ENCODE data around the gene DDIAS.
A peak's percentile ranks its signal among the peaks of the same experiment; 100 is the strongest.
"Not testable (repeated sequence)": the region's sequence is repeated elsewhere in the genome, so short reads cannot be mapped to it uniquely, and the experiment has no call there.

Gene DDIAS

DNA sequence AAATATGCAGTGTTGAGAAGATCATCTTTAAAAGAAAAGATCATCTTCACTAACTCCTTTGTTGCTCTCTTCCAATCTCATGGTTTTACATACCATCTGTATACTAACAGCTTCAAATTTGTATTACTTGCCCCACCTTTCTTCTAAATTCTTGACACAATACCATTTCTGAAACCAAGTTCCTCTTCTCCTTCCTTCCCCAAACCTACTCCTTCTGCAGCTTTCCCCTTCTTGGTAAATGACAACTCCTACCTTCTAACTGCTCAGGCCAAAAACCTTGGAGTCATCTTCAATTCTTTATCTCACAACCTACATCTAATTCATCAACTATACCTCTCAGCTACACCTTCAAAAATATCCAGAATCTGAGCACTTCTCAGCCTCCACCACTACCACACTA lies 10.6 kb upstream of the DDIAS start:
- DNase-seq (ENCODE audit: low spot score): no peak

- DNase-seq (ENCODE audit: low spot score): no peak
These were observed 8.8 kb upstream of the DDIAS start for GRCh38 chr11:82892611-82893169.

DNA sequence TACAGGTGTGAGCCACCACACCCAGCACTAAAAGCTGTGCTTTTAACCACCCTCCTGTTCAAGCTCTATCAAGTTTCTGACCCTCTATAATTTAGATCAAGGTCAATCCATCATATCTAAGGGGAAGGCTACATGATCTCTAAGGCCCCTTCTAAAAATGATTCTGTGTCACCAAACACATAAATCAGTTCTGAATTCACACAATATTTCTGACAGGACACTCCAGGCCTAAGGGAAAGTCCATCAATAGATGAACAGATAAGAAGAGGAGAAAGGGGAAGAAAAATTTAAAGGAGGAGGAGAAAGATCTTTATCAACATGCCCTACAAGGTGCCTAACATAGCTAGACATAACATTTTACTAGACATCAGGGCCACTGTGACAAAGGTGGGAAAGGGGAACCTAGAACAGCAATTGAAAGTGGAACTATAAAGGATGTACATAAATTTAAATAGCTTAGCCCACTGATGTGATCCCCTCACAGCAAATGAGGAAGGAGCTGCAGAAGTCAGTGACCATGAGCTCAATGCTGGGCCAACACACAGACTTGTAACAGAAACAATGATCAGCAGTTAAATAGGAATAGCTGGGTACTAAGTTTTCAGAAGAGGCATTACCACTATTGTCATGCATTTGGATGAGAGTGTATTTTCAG lies 6.0 kb upstream of the DDIAS start:
- no peak for DNase-seq (ENCODE audit: low spot score)

GRCh38 chr11:82896183-82896582 lies 5.4 kb upstream of the DDIAS start:
- DNase-seq (ENCODE audit: low spot score): no peak

- no peak for DNase-seq (ENCODE audit: low spot score)
These were observed 3.3 kb upstream of the DDIAS start for GRCh38 chr11:82898241-82898640.

GRCh38 chr11:82899186-82899820 lies 2.2 kb upstream of the DDIAS start:
- DNase-seq (ENCODE audit: low spot score): peak; percentile 22

DNA sequence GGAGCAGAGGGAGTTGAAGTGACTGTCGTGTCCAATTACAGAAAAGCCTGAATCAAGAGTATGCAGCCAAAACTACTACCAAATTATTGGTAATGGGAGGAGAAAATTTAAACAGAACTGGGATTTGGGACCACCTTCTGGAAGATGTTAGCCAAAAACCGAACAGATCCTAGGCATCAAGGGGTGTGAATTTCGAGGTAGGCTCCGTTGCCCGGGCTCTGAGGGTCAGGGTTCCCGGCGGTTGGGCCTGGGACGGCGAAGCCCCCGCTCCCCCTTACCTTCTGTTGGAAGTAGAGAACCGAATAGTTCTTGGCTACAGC lies 1.6 kb upstream of the DDIAS start:
- peak; percentile 20 for DNase-seq (ENCODE audit: low spot score)

GRCh38 chr11:82900277-82901164 lies 1.0 kb upstream of the DDIAS start, which contains the start of gene PRCP:
PRCP (minus strand) TSS chr11:82900430; CDS start chr11:82900402, 28 bp downstream.
- DNase-seq (ENCODE audit: low spot score): peak; percentile 96

- no peak for DNase-seq (ENCODE audit: low spot score)
These were observed 468 bp downstream of the DDIAS start for GRCh38 chr11:82901922-82902485.

GRCh38 chr11:82902880-82903279 lies 1.3 kb downstream of the DDIAS start:
- DNase-seq (ENCODE audit: low spot score): no peak

- no peak for DNase-seq (ENCODE audit: low spot score)
These were observed 2.5 kb downstream of the DDIAS start for GRCh38 chr11:82903843-82904586.

DNA sequence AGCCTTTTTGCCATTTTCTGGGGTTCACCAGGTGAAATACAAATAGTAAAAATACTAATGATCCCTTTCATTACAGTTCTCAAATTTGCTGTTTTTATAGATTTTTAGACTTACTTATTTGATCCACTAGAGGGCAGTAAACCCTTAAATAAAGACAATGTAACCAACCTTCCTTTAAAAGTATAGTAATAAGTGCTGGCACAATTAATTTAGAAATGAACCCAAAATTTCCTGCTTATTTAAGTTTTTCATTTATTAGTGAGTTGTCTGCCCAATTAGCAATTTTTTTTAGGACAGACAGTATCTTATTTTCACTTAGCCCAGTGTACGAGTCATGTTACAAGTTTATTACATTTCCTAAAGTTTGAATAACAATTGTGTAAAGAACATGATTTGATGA lies 4.7 kb downstream of the DDIAS start:
- DNase-seq (ENCODE audit: low spot score): peak; percentile 47

DNA sequence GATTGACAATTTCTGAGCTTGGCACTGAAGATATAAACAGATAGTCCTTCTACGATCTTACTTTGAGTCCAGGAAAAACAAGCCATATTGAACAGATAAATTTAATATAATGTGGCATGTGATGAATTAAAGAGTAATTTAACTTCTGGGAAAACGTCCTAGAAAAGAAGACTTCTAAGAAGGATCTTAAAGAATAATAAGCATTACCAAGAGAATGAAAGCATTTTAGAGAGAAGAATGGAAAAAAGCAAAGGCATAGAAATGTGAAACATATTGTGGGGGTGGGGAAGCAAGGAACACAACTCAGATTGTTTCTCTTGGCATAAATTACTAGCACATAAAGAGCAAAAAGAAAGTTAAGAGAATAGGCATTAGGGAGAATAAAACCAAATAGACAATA lies 5.4 kb downstream of the DDIAS start:
- no peak for DNase-seq (ENCODE audit: low spot score)

DNA sequence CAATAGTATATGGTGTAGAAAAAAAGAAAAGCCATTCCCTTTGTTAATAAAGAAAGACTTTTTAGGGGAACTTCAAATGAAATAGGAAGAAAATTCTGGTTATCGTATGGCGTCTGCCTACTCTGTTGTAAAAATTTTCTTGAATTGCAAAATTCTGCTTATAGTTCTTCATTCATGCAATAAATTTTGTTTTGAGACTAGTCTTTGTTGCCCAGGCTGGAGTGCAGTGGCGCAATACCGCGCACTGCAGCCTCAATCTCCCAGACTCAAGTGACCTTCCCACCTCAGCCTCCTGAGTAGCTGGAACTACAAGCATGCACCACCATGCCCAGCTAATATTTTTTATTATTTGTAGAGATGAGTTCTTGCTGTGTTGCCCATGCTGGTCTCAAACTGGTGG lies 5.8 kb downstream of the DDIAS start:
- DNase-seq (ENCODE audit: low spot score): no peak

DNA sequence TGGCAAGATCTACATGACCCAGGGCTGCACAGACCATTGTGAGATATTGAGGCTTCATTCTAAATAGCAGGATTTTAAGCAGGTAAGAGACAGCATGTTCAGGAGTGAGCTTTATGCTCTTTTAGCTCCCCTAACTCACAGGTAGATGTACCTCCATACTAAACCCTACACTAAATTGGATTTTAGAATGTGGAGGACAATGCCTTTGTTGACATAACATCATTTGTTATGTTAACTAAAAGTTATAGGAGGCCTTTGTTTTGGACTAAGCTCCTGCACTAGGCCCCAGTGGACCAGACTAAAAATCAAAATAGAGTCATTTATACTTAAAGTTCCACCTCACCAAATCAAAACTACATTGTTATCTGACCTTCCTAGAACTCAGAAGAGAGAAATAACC lies 6.8 kb downstream of the DDIAS start:
- no peak for DNase-seq (ENCODE audit: low spot score)

- DNase-seq (ENCODE audit: low spot score): no peak
These were observed 7.6 kb downstream of the DDIAS start for GRCh38 chr11:82909015-82909640.

- not testable (repeated sequence) for DNase-seq (ENCODE audit: low spot score)
These were observed 18.2 kb downstream of the DDIAS start for GRCh38 chr11:82919786-82920185.

- not testable (repeated sequence) for DNase-seq (ENCODE audit: low spot score)
These were observed 18.7 kb downstream of the DDIAS start for GRCh38 chr11:82920227-82920626.

DNA sequence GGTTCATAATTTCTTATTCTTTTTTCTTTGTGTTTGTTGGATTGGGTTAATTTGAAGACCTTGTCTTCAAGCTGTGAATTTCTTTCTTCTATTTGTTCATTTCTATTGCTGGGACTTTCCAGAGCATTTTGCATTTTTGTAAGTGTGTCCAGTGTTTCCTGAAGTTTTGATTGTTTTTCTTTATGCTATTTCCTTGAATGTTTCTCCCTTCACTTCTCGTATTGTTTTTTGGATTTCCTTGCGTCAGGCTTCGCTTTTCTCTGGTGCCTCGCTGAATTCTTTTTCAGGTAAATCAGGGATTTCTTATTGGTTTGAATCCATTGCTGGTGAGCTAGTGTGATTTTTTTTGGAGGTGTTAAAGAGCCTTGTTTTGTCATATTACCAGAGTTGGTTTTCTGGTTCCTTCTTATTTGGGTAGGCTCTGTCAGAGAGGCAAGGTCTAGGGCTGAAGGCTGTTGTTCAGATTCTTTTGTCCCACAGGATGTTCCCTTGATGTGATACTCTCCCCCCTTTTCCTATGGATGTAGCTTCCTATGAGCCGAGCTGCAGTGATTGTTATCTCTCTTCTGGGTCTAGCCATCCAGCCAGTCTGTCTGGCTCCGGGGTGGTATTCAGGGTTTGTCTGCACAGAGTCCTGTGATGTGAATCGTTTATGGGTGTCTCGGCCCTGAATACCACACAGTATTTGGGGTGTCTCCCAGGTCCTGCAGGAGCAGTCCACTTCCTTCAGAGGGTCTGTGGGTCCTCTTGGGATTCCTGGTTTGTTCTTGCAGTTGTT lies 21.0 kb downstream of the DDIAS start:
- DNase-seq (ENCODE audit: low spot score): not testable (repeated sequence)

DNA sequence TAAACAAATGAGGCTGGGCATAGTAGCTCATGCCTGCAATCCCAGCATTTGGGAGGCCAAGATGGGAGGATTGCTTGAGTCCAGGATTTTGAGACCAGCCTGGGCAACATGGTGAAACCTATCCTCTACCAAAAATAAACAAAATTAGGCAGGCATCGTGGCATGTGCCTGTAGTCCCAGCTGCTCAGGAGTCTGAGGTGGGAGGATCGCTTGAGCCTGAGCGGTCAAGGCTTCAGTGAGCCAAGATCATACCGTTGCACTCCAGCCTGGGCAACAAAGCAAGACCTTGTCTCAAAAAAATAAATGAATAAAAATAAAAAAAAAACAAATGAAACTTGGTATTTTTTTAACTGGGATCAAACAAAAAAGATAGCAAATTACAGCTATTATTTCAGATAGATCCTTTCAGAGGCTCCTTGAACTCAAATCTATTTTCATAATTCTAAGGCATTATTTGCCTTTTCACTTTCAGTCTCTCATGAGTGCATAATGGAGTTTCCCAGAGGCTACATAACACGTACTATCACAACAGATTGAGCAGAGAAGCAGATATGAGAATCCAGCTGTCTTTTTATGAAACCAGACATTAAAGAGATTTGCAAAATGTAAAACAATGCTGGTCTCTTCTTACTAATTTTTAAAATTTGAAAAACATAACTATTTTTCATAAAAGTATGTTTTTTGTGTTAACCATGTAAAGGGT lies 23.1 kb downstream of the DDIAS start:
- DNase-seq (ENCODE audit: low spot score): no peak

All from cerebellar cortex (tissue), 1 donor.